Mucosa of descending colon (tissue), 3 donors: ENCODE data around the gene BTBD9. TPM values are rescaled to one million over a fixed set of nuclear protein-coding genes. Genes with fewer than 3 reads are reported as not detected.

ENCODE experiments used
- ATAC-seq: fragments of 200-7000 bp; cut with Tn5 transposase; one replicate; pipeline ENCODE4 v1.9.1; 2020; ENCODE audit warnings: mild to moderate bottlenecking, moderate library complexity
- DNase-seq, 3 donors: peaks; one replicate each; pipeline ENCODE4 v3.0.0-alpha.2; 2020
- H3K36me3 ChIP-seq: fragments of 200-600 bp; one replicate; pipeline ENCODE4 v1.8.0; 2021; ENCODE audit warnings: low read depth, mild to moderate bottlenecking
- H3K4me1 ChIP-seq: fragments of 200-600 bp; one replicate; pipeline ENCODE4 v1.8.0; 2021; ENCODE audit warnings: low read depth, mild to moderate bottlenecking
- H3K4me3 ChIP-seq: fragments of 200-600 bp; one replicate; pipeline ENCODE4 v1.8.0; 2021; ENCODE audit warnings: mild to moderate bottlenecking
- H3K9me3 ChIP-seq: fragments of 200-600 bp; one replicate; pipeline ENCODE4 v1.8.0; 2021; ENCODE audit warnings: mild to moderate bottlenecking
- intact Hi-C, 2 donors: fragments of 100-400 bp; cut with DNase I in 1 of 2; cut with micrococcal nuclease in 1 of 2; formaldehyde crosslinking; loops; one replicate each; pipeline versions ENCODE4 v1.11.0 to v1.11.1; 2022; cut with DNase I, micrococcal nuclease
- total RNA-seq, 3 donors: library from RNA; stranded (reverse); fragmentation: NEBNext Ultra II Directional in 2 of 3; extraction: Animal tissue kit (Norgen Biotek cat#: 25700) in 2 of 3; gene quantifications; one replicate each; pipeline versions ENCODE4 v1.2.1 to v1.2.4, GENCODE V29; 2021 to 2023
- TF ChIP-seq, protein P1 (sequence below): fragments of 200-600 bp; IDR thresholded peaks from one replicate; pipeline ENCODE4 v1.8.0; 2022; ENCODE audit warnings: antibody characterized with exemption, mild to moderate bottlenecking
- donor health status: DM: no; HTN: no; CAD: no; lungs with moderate emphysema.
- donor health status: DM: no; HTN: no; CAD: no.
- donor health status: DM: no; HTN: yes; CAD: no.

The BTBD9 gene
- total RNA-seq, 3 donors from 2014 or later: 22.4 to 38.8 (median 23.9) TPM

DNA sequence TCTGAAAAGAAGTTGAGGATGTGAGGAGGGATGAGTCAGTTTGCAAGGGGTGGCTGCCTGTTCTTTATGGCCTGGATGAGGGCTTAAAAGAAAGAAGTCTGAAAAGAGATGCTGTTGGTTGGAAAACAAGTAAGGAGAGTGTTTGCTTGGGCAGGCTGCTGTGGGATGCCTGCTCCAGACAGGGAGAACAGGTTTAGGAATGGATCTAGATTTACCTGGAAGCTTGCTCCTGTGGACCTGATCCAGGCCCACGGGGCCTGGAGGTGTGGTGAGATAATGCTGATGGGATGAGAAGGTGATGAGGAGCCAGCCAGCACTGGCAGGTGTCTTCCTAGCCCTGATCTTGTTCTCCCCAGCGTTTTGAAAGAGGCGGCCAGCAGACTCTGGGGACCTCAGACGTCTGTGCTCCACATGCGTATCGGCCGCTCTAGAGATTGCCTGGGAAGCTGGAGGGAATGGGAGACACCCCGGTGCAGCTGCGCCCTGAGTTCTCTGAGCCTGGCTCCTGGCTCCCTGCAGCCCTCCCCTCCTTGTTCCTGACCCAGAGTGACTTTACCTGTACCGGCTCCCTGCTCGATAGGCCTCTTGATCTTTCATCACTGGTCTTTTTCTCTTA lies 488.9 kb downstream of the BTBD9 start:
- no peaks in the 10 kb centered on the region for H3K36me3 ChIP-seq
- TF ChIP-seq, protein P1, sequence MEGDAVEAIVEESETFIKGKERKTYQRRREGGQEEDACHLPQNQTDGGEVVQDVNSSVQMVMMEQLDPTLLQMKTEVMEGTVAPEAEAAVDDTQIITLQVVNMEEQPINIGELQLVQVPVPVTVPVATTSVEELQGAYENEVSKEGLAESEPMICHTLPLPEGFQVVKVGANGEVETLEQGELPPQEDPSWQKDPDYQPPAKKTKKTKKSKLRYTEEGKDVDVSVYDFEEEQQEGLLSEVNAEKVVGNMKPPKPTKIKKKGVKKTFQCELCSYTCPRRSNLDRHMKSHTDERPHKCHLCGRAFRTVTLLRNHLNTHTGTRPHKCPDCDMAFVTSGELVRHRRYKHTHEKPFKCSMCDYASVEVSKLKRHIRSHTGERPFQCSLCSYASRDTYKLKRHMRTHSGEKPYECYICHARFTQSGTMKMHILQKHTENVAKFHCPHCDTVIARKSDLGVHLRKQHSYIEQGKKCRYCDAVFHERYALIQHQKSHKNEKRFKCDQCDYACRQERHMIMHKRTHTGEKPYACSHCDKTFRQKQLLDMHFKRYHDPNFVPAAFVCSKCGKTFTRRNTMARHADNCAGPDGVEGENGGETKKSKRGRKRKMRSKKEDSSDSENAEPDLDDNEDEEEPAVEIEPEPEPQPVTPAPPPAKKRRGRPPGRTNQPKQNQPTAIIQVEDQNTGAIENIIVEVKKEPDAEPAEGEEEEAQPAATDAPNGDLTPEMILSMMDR: no peak
- no peak for ATAC-seq
- no peak for DNase-seq
- intact Hi-C loops: no loop called here
- no peaks in the 10 kb centered on the region for H3K4me1 ChIP-seq
- H3K4me3 ChIP-seq: no peak overlapping the region
- no peaks in the 10 kb centered on the region for H3K9me3 ChIP-seq

DNA sequence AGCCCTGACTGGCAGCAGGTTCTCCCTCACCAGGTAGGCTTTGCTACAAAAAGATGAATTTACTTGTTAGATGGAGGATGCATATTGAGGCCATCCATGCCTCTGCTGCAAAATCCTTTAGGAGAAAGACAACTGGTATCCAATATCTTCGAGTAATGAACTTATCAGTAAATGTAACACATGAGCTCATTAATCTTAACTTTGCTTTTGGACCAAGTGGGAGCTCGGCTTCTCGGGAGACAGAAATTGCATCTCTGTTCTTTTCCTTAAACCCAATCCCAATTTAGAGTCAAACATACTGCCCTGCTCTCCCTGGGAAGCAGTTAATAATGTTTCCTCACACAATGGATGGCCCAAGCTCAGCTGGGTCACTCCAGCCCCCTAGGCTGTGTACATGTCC lies 489.7 kb downstream of the BTBD9 start:
- H3K36me3 ChIP-seq: no peaks in the 10 kb centered on the region
- intact Hi-C loops: no loop called here
- no peak for DNase-seq
- no peaks in the 10 kb centered on the region for H3K9me3 ChIP-seq
- H3K4me1 ChIP-seq: no peaks in the 10 kb centered on the region
- ATAC-seq: no peak
- no peak overlapping the region for H3K4me3 ChIP-seq
- TF ChIP-seq, protein P1: no peak

DNA sequence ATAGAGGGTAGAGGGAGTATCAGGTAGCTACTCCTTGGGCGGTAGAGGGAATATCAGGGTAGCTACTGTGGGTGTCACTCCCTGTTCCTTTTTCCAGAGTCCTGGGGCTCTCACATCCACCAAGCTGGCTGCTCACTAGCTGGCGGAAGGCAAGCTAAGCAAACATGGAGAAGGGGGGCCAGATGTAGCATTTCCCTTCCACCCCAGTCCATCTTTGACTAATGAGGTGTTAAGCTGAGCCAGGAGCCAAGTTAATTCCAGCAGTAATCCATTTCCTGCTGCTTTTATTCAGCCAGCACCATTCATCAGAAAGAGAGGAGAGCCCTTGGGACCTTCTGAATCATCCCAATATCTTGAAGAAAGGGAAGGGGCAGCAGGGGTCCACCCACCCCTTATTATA lies 490.2 kb downstream of the BTBD9 start:
- no peak overlapping the region for H3K4me3 ChIP-seq
- no peaks in the 10 kb centered on the region for H3K4me1 ChIP-seq
- intact Hi-C loops: no loop called here
- no peak for ATAC-seq
- TF ChIP-seq, protein P1: no peak
- no peaks in the 10 kb centered on the region for H3K9me3 ChIP-seq
- DNase-seq: no peak
- no peaks in the 10 kb centered on the region for H3K36me3 ChIP-seq

DNA sequence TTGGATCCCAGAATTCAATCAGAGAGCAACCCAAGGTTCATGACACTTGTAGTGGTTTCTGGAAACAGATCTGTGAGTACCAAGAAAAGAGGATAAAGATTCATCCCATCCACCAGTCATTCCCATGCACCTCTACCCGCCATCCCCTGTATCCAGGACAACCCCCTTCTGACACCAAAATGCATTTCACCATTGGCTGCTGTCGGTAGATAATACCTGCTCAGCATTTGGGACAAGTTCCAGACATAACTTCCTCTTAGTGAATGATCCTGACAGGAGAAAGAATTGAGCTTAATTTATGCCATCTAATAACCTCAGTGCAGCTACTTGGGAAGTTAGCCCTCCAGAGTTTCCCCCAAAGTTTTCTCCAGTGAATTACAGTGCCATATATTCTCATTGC lies 491.1 kb downstream of the BTBD9 start:
- Histone ChIP-seq H3K4me1 (no peaks in the 10 kb centered on the region), H3K4me3 (no peak overlapping the region), H3K9me3 (no peaks in the 10 kb centered on the region), H3K36me3 (no peaks in the 10 kb centered on the region)
- TF ChIP-seq, protein P1: no peak
- intact Hi-C loops: no loop called here
- ATAC-seq (no peak), DNase-seq (no peak)

DNA sequence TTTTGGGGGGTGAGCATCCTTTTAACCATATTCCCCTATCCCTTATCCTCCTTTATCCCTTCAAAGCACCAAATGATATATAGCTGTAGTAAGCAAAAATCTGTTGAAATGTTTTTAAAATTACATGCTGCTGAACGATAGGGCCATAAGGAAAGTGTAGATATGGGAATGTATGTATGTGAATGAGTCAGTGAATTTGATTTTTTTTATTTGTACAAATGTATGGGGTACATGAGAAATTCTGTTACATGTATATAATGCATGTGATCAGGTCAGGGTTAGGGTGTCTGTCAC lies 493.0 kb downstream of the BTBD9 start:
- TF ChIP-seq, protein P1: no peak
- no peak overlapping the region for H3K4me3 ChIP-seq
- DNase-seq (no peak), ATAC-seq (no peak)
- no peaks in the 10 kb centered on the region for H3K4me1 ChIP-seq
- no peaks in the 10 kb centered on the region for H3K36me3 ChIP-seq
- no peaks in the 10 kb centered on the region for H3K9me3 ChIP-seq
- intact Hi-C loops: no loop called here
